Erythroblast (primary cell): ENCODE data around the gene TSR1.

ENCODE experiments used
- GATA1 ChIP-seq: IDR thresholded peaks from 2 replicates; pipeline ENCODE4 v1.6.1; 2011; ENCODE audit warnings: low read depth, mild to moderate bottlenecking, control low read depth, low read length, moderate library complexity
- POLR2A ChIP-seq: IDR thresholded peaks from 2 replicates; pipeline ENCODE4 v1.6.1; 2011; ENCODE audit warnings: mild to moderate bottlenecking, low read length

GRCh38 chr17:2302778-2303203 is 33.5 kb downstream of the TSR1 start:
- no peak for TF ChIP-seq POLR2A
- TF ChIP-seq GATA1: no peak
